ENCODE results near the gene ARHGAP15.

ARHGAP15 gene

DNA sequence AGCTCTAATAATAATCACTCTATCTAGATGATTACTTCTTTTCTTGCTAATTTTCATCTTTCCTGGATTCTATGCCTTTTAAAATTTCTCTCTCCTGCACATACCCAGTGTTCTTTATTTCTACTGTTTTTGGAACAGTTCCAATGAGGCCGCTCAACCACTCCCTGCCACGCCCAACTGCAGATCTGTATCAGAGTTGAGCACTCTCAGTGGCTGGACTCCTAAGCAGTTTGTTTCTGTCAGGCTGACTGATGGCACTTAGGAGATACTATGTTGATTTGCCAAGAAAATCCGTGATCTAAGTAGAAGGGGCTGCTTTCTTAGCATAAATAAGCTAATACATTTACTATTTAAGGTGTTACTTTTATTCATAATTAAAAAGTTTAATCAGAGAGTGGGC is 192.8 kb downstream of the ARHGAP15 start:
- H3K27me3 Mint-ChIP-seq (ENCODE audit: low read depth), result no peaks in the 10 kb centered on the region
- peaks cover 23% of the 10 kb centered on the region for H3K4me1 Mint-ChIP-seq (ENCODE audit: low read depth)
- H3K36me3 Mint-ChIP-seq (ENCODE audit: low read depth), result peaks cover 19% of the 10 kb centered on the region
- H3K9me3 Mint-ChIP-seq, result no peaks in the 10 kb centered on the region
- no peak overlapping the region for H3K4me3 Mint-ChIP-seq
- H3K27ac Mint-ChIP-seq, result no peak overlapping the region

DNA sequence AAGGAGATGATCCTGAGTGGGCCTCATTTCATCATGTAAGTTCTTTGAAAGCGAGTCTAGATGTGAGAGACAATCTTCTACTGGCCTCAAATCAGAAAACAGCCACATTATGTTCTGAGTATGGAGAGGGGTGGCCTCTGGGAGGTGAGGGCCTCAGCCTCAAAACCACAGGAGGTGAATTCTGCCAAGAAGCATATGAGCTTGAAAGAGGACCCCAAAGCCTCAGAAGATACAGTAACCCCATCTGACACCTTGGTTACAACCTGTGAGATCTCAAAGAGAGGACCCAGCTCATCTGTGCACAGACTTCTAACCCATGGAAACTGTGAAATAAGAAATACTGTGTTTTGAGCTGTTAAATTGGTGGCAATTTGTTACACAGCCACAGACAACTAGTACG is 200.1 kb downstream of the ARHGAP15 start:
- H3K27me3 Mint-ChIP-seq (ENCODE audit: low read depth), result no peaks in the 10 kb centered on the region
- peaks cover 39% of the 10 kb centered on the region for H3K4me1 Mint-ChIP-seq (ENCODE audit: low read depth)
- no peaks in the 10 kb centered on the region for H3K9me3 Mint-ChIP-seq
- H3K36me3 Mint-ChIP-seq (ENCODE audit: low read depth), result peaks cover 23% of the 10 kb centered on the region
- H3K4me3 Mint-ChIP-seq, result no peak overlapping the region
- no peak overlapping the region for H3K27ac Mint-ChIP-seq

DNA sequence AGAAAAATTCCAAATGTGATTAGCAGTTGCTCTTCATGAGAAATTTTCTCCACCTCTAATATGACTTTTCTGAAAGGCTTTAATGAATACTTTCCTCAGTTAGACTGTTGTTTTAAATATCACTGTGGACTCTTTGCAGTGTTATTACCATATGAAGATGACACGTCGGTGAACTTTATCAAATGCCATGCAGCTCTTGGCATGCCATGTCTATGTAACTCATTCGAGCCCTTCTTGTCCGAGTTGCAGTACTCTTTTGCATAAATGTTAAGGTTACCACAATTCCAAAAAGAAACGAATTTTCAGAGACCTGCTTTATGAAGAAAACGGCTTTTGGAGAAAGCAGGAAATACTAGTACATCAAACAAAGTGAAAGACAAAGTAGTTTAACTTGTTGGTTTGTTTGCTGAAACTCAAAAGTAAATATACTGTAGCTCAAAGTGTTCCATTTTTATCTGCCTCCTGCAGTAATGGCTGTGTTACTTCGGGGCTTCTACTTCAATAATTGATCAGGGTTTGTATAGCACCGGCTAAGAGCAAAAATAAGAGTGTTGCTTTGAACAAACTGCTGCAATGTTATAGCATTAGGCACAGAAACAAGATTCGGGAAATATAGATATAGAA is 204.1 kb downstream of the ARHGAP15 start:
- Mint-ChIP-seq H3K9me3 (no peaks in the 10 kb centered on the region), H3K4me3 (no peak overlapping the region), H3K4me1 (ENCODE audit: low read depth) (peaks cover 31% of the 10 kb centered on the region), H3K27me3 (ENCODE audit: low read depth) (no peaks in the 10 kb centered on the region), H3K36me3 (ENCODE audit: low read depth) (peaks cover 18% of the 10 kb centered on the region), H3K27ac (no peak overlapping the region)

DNA sequence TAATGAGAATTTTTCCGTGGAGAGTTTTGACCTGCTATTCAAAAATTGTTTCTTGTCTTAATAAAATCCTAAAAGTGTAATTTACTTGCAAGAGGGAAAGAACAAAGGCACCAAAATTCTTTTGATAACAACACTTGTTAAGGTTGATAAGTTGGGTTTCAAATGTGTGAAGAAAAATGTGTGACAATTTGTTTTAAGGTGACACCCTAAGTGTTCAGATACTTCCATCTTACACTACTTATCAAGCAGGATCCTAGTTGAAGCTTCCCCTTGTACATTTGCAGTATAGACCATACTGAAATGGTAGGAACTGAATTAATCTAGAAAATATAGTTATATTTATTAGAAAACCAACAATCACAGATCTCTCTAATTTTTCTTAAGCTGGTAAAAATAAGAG is 204.6 kb downstream of the ARHGAP15 start:
- peaks cover 32% of the 10 kb centered on the region for H3K4me1 Mint-ChIP-seq (ENCODE audit: low read depth)

DNA sequence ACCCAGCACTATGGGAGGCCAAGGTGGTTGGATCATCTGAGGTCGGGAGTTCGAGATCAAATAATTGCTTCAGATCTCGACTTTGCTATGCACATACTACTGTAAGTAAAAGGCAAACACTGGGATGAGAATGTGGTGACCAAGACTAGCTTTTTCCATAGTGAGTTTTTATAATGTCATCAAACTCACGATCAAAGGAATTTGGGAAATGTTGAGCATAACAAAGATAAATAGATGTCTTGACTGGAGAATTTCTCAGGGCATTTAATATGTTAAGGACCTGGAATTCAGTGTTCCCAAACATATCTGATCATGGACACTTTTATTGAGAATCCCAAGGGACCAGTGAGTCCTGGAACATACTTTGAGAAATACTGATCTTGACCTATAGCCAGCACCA is 205.6 kb downstream of the ARHGAP15 start:
- H3K27me3 Mint-ChIP-seq (ENCODE audit: low read depth), result no peaks in the 10 kb centered on the region
- H3K9me3 Mint-ChIP-seq, result no peaks in the 10 kb centered on the region
- peaks cover 32% of the 10 kb centered on the region for H3K4me1 Mint-ChIP-seq (ENCODE audit: low read depth)
- H3K4me3 Mint-ChIP-seq, result no peak overlapping the region
- H3K27ac Mint-ChIP-seq, result no peak overlapping the region
- peaks cover 13% of the 10 kb centered on the region for H3K36me3 Mint-ChIP-seq (ENCODE audit: low read depth)

More for the DNA sequence above, 204.6 kb downstream of the ARHGAP15 start:
- H3K27ac Mint-ChIP-seq, result no peak overlapping the region
- H3K4me3 Mint-ChIP-seq, result no peak overlapping the region
- no peaks in the 10 kb centered on the region for H3K27me3 Mint-ChIP-seq (ENCODE audit: low read depth)
- no peaks in the 10 kb centered on the region for H3K9me3 Mint-ChIP-seq
- peaks cover 17% of the 10 kb centered on the region for H3K36me3 Mint-ChIP-seq (ENCODE audit: low read depth)

DNA sequence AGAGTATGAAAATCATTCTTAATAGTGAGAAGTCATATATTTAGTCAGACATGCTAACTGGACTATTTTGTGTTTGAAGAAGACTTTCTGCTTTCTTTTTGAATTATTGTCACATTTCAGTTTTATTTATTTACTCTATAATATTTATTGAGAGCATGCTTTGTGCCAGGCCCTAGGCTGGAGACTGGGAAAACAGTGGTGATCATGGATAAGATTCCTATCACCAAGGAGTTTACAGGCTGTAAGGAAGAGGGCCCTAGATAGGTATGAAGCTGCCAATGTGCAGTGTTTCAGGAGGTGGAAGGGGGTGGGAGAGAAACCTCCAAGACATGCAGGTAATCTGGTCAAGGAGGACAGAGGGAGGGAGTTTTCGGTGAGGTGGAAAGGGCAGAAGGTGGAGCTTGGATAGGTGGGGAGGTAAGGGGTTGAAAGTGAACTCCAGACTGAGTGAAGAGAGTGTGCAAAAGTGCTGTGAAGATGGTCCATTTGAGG is 207.5 kb downstream of the ARHGAP15 start:
- peaks cover 29% of the 10 kb centered on the region for H3K4me1 Mint-ChIP-seq (ENCODE audit: low read depth)
- H3K27me3 Mint-ChIP-seq (ENCODE audit: low read depth), result no peaks in the 10 kb centered on the region
- H3K4me3 Mint-ChIP-seq, result no peak overlapping the region
- no peaks in the 10 kb centered on the region for H3K9me3 Mint-ChIP-seq
- H3K36me3 Mint-ChIP-seq (ENCODE audit: low read depth), result peaks cover 12% of the 10 kb centered on the region
- H3K27ac Mint-ChIP-seq, result no peak overlapping the region

DNA sequence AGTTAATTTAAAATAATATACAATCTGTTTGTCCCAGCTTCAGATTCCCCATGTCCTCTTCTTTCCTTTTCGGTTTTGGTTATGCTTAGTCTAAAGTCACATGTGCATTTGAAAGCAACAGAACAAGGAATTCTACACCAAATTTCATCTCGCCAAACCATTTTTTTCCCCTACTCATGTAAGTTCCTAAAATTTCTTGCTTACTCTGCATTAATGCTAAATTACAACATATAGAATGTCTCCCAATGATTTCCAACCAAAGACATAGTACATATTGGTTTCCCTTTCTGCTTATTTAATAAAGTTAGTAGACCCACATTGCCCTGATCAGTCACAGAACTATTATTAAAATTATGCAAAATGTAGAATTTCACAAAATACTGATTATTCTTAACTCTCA is 212.3 kb downstream of the ARHGAP15 start:
- Mint-ChIP-seq H3K36me3 (ENCODE audit: low read depth) (peaks cover 7% of the 10 kb centered on the region), H3K27me3 (ENCODE audit: low read depth) (no peaks in the 10 kb centered on the region), H3K27ac (no peak overlapping the region), H3K4me3 (no peak overlapping the region), H3K4me1 (ENCODE audit: low read depth) (peaks cover 13% of the 10 kb centered on the region), H3K9me3 (no peaks in the 10 kb centered on the region)

DNA sequence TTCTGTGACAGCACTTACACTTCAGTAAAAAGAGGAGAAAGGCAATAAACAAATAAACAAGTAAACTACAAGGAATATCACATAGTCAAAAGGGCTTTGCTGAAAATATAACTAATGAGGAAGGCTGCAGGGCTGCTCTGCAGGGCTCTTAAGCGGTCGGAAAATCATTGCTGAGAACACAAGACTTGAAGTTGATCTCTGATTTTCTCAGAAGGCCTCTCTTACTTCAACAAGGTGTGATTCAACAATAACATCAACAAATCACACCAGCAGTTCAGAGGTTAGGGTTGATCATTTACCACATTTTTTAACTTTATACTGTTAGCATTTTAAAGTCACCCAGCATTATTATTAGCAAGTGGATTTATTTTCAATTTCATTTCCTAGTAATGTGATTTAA is 215.6 kb downstream of the ARHGAP15 start:
- Mint-ChIP-seq H3K27ac (no peak overlapping the region), H3K4me1 (ENCODE audit: low read depth) (peaks cover 2% of the 10 kb centered on the region), H3K27me3 (ENCODE audit: low read depth) (no peaks in the 10 kb centered on the region), H3K36me3 (ENCODE audit: low read depth) (peaks cover 5% of the 10 kb centered on the region), H3K9me3 (no peaks in the 10 kb centered on the region), H3K4me3 (no peak overlapping the region)

DNA sequence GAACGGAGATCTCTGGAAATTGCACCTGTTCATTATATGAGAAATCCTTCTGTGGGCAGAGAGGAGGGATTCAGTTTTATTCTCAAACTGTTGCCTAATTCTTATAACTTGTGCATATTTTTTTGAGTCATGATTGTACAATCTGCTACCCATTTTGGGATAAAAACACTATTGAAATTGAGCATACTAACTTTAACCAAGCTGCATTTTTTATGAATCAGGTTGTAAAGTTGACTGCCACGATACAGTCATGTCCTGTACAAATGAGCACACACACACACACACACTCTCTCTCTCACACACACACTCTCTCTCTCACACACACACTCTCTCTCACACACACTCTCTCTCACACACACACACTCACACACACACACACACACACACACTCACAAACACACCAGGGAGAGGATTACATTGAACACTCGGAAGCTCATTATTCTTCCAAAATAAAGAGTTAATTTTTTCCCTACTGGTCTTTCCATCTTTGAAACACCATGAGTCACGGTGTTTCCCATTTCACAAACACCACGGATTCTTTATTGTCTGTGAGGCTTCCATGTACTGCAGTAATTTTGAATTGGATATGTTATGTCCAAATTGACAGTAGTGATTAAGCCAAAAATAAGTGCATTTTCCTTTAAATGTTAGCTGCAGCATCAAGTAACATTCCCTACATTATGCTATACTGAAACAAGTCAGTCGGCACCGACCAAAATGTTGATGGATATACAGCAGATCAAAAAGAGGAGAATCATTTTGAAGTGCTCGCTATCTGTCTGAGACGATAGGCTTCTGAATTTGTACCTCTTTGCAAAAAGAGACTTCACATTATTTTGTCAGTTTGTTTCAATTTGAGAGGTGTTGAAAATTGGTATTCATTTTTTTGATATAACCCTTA is 216.9 kb downstream of the ARHGAP15 start:
- Mint-ChIP-seq H3K36me3 (ENCODE audit: low read depth) (peaks cover 2% of the 10 kb centered on the region), H3K4me3 (no peak overlapping the region), H3K4me1 (ENCODE audit: low read depth) (peaks cover under 1% of the 10 kb centered on the region), H3K27me3 (ENCODE audit: low read depth) (no peaks in the 10 kb centered on the region), H3K27ac (no peak overlapping the region), H3K9me3 (no peaks in the 10 kb centered on the region)

DNA sequence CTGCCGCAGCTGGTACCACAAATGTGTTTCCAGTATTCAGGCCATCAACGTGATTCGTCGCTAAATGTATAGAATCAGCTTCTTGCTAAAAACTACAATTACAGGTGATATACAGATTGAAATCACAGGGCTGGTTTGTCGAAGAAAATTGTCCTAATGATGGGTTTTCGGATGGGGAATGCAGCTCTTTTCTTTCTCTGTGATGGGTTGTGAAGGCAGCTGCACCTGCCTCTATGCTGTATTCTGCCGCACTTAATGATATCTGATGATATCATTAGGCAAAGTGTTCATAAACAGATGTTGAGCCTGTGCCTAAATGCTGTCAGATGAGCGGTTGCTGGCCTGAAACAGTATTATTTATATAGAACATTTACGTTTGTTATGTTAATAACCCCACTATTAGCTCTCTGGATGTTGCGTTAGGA is 218.1 kb downstream of the ARHGAP15 start:
- H3K36me3 Mint-ChIP-seq (ENCODE audit: low read depth), result peaks cover 2% of the 10 kb centered on the region
- no peak overlapping the region for H3K4me3 Mint-ChIP-seq
- H3K9me3 Mint-ChIP-seq, result no peaks in the 10 kb centered on the region
- no peak overlapping the region for H3K27ac Mint-ChIP-seq
- H3K4me1 Mint-ChIP-seq (ENCODE audit: low read depth), result peaks cover 1% of the 10 kb centered on the region
- H3K27me3 Mint-ChIP-seq (ENCODE audit: low read depth), result no peaks in the 10 kb centered on the region

DNA sequence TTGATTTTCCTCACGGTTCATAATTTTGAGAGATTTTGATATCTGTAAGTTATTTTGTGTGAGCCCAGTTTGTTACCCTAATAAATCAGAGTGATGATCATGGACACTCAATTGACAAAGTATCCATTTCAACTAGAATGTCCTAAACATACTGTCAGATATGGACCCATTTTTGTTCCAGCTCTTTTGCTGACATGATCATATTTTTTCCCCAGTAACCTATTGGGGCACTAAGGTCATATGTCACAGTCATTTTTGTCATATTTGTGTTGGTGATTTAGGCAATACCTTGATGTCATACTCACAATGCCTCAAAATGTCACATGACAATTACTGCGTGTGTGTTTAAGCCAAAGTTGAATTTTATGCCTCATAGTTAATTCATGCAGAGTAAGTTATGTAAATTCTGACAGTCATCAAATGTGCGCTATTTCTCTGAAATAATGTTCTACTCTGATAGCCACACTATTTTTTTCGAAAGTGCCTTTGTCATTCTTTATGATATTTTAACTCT is 218.7 kb downstream of the ARHGAP15 start:
- no peak overlapping the region for H3K4me3 Mint-ChIP-seq
- H3K4me1 Mint-ChIP-seq (ENCODE audit: low read depth), result peaks cover 1% of the 10 kb centered on the region
- no peak overlapping the region for H3K27ac Mint-ChIP-seq
- no peaks in the 10 kb centered on the region for H3K27me3 Mint-ChIP-seq (ENCODE audit: low read depth)
- H3K36me3 Mint-ChIP-seq (ENCODE audit: low read depth), result peaks cover 2% of the 10 kb centered on the region
- no peaks in the 10 kb centered on the region for H3K9me3 Mint-ChIP-seq

DNA sequence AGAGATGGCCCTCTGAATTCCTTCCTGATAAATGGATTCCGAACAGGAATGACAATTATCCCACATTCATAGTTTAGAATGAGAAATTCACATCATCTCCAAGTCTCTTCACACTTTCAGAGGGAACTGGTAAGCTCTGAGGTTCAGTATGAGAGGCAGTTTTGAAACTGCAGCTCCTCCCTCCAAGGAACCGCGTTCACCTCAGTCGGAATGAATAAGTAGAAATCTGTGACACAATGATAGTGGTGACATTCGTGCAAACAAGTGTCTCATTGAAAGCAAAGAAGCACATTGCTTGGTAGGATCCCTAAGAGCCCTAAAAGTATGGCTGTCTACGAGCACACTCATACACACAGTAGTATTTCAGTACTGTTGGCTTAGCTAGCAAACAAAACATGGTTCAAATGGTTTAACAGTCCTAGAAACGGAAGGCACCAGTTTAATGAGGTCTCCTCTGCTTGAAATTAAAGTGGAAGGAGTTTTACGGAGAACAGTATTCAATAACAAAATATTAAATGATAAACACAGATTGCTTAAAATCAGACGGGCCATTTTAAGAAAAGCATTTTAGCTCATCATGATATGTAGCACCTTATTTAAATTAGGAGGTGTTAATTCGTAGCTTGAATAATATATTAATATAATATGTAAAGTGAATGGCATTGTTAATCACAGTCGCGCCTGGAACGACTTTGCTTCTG is 225.0 kb downstream of the ARHGAP15 start:
- Mint-ChIP-seq H3K36me3 (ENCODE audit: low read depth) (peaks cover 6% of the 10 kb centered on the region), H3K4me3 (no peak overlapping the region), H3K27me3 (ENCODE audit: low read depth) (no peaks in the 10 kb centered on the region), H3K4me1 (ENCODE audit: low read depth) (peaks cover 4% of the 10 kb centered on the region), H3K27ac (no peak overlapping the region), H3K9me3 (no peaks in the 10 kb centered on the region)

DNA sequence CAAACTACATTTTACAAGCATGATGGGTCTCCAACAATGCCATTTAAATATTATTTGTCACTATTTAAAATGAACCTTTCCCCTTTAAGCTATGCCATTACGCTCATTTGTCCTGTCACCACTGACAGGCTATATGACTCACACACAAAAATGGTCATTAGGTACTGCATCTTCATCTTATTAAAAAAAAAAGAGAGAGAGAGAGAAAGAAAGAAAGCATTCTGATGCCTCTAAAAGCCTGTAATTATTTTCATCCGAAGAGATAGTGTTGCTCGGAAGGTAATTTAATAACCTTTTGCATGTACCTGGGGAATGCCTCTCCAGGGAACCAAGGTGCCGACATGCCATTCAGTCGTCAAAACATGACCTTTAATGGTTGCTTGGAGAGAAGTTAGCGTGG is 226.7 kb downstream of the ARHGAP15 start:
- Mint-ChIP-seq H3K36me3 (ENCODE audit: low read depth) (peaks cover 9% of the 10 kb centered on the region), H3K27me3 (ENCODE audit: low read depth) (no peaks in the 10 kb centered on the region), H3K4me1 (ENCODE audit: low read depth) (peaks cover 5% of the 10 kb centered on the region), H3K9me3 (no peaks in the 10 kb centered on the region), H3K27ac (no peak overlapping the region), H3K4me3 (no peak overlapping the region)

DNA sequence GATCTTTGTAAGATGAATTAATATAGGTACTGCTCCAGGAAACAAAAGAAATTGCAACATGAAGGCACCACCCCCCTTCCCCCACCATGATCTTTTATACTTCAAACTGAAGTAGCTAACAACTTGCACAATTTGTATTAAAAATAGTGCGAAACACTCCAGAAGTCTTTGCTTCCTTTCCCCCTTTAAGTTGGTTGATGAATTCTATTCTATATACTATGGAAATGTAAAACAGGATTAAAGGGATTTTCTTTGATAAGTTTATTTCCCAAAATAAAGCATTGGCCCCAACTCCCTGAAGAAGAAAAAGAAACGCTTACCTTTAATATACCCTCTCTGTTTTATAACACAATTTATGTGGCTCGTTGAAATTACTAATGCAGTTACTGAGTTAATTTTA is 227.1 kb downstream of the ARHGAP15 start:
- Mint-ChIP-seq H3K27me3 (ENCODE audit: low read depth) (no peaks in the 10 kb centered on the region), H3K36me3 (ENCODE audit: low read depth) (peaks cover 9% of the 10 kb centered on the region), H3K4me3 (no peak overlapping the region), H3K27ac (no peak overlapping the region), H3K4me1 (ENCODE audit: low read depth) (peaks cover 4% of the 10 kb centered on the region), H3K9me3 (no peaks in the 10 kb centered on the region)
